SK-N-SH (cell line): ENCODE results near the gene CFAP57.

Experiments
- EZH2phosphoT487 ChIP-seq: fragments of 200-600 bp; sonication (generic); IDR thresholded peaks from 2 replicates; pipeline ENCODE4 v1.6.1; 2017; ENCODE audit warnings: low read depth, mixed run types, mild to moderate bottlenecking, antibody characterized with exemption, moderate library complexity, borderline replicate concordance
- TCF12 ChIP-seq: IDR thresholded peaks from 2 replicates; pipeline ENCODE4 v1.4.0; 2012
- TF ChIP-seq, protein P1 (sequence below): fragments of 200-600 bp; sonication (generic); IDR thresholded peaks from 2 replicates; pipeline ENCODE4 v1.6.1; 2017; ENCODE audit warnings: antibody characterized with exemption, mild to moderate bottlenecking, moderate library complexity
- TF ChIP-seq, protein P2 (sequence below): IDR thresholded peaks from 2 replicates; pipeline ENCODE4 v1.4.0; 2012; ENCODE audit warnings: low read depth

DNA sequence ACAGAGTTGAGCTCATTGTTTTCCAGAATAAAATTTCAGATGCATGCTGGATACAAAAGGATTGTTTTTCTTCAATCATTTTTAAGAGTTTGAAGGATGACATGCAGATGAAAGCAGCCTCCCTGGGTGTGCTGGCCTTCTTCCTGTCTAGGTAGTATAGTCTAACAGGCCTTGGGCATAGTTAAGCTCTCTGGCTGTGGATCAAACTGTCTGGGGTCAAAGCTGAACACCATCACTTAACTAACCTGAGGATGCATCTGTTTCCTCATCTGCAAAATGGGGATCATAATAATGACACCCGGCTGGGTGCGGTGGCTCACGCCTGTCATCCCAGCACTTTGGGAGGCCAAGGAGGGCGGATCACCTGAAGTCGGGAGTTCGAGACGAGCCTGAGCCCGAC, 122.6 kb downstream of the CFAP57 start:
- TF ChIP-seq, protein P1, sequence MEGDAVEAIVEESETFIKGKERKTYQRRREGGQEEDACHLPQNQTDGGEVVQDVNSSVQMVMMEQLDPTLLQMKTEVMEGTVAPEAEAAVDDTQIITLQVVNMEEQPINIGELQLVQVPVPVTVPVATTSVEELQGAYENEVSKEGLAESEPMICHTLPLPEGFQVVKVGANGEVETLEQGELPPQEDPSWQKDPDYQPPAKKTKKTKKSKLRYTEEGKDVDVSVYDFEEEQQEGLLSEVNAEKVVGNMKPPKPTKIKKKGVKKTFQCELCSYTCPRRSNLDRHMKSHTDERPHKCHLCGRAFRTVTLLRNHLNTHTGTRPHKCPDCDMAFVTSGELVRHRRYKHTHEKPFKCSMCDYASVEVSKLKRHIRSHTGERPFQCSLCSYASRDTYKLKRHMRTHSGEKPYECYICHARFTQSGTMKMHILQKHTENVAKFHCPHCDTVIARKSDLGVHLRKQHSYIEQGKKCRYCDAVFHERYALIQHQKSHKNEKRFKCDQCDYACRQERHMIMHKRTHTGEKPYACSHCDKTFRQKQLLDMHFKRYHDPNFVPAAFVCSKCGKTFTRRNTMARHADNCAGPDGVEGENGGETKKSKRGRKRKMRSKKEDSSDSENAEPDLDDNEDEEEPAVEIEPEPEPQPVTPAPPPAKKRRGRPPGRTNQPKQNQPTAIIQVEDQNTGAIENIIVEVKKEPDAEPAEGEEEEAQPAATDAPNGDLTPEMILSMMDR: no peak
- TF ChIP-seq, protein P2, sequence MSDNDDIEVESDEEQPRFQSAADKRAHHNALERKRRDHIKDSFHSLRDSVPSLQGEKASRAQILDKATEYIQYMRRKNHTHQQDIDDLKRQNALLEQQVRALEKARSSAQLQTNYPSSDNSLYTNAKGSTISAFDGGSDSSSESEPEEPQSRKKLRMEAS: no peak
- TF ChIP-seq TCF12: no peak
- TF ChIP-seq EZH2phosphoT487: no peak
